Inferior parietal cortex (tissue), 1 donor: ENCODE results near the gene THADA.
"Not testable (repeated sequence)": the region's sequence is repeated elsewhere in the genome, so short reads cannot be mapped to it uniquely, and the experiment has no call there.

Source experiments
- DNase-seq: peaks from one replicate; pipeline ENCODE4 v3.0.0-alpha.2; 2016; ENCODE audit errors: extremely low spot score

Gene THADA

GRCh38 chr2:43412114-43412753 lies 183.6 kb downstream of the THADA start:
- no peak for DNase-seq

GRCh38 chr2:43410055-43410604 lies 185.7 kb downstream of the THADA start:
- DNase-seq = no peak

DNA sequence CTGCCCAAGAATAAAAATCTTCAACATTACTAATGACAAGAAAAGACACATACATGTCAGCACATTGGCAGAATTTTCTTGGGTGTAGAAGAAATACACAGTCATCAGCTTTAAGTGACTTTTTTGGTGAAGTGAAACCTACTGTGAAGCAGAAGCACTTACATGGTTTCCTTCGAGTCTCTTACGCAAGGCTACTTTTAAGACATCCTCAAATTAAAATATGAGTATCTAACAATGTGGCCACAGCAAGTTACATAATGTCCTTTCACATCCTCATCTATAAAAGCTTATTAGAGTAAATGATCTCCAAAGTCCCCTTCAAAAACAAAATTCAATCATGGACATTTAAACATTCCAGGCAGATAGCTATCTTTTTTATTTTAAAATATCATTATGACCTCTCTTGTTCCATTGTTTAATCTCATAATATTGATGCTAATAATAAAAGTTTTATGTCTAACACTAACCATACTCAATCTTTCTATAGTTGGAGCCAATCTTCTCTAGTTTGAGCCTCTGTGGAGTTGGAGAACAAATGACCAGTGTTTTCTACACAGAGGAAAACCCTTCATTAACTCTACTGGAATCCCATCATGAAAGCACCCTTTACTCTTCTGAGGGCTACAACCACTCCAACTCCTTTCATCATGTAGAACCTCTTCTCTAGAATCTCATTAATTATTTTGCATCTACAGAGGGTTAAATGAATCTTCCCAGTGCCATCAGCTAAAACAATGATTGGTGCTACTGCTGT lies 187.3 kb downstream of the THADA start:
- DNase-seq = no peak

- DNase-seq = no peak
Observed at GRCh38 chr2:43407935-43408334, 187.9 kb downstream of the THADA start.

DNA sequence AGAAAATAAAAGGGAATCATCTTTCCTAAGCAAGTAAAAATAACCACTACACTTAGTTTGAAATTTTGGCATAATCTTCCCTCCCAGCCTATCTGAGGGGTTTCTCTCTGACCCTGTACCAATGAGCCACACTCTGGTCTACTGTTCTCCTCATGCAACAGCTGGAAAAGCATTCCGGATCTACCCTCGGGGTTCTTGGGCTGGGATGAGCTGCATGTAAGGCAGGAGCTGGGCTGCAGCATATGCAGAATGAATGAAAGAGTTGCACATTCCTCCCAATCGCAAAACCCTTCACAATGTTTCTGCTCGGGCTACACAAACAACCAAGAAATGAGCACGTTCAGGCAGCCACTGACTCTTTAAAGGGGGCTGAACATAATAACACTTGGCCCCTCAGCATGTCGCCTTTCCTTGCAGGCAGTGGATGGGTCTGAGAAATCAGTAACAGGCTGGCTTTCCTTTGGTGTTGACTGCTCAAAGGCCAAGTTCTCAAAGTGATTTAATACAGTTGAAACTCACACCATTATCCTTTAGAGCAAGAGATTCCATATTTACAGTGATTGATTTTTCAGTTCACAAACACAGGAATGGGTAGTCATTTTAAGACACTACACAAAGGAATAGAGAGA lies 189.1 kb downstream of the THADA start:
- no peak for DNase-seq

DNA sequence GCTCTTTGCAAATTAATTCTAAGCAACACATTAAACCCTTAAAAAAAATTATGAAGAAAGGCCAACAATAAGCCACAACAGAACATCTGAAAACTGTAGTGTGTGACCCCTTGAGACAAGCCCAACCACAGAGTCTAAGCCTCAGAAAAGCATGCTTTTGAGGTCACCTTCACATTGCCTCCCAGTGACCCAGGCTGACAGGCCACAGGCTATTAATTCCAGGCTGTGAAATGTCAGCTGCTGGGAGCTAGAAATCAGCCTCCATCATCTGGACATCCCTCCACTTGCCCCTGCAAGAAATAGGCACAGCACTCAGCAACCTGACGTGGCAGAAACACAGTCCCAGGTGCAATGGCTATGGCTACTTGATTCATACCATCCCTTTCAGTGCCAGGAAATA lies 190.0 kb downstream of the THADA start:
- no peak for DNase-seq

GRCh38 chr2:43402452-43402937 lies 193.3 kb downstream of the THADA start:
- peak; percentile 53 for DNase-seq

- peak; percentile 29 for DNase-seq
Observed at GRCh38 chr2:43402002-43402401, 193.8 kb downstream of the THADA start.

- no peak for DNase-seq
Observed at GRCh38 chr2:43400508-43400907, 195.3 kb downstream of the THADA start.

GRCh38 chr2:43399515-43400264 lies 196.1 kb downstream of the THADA start:
- DNase-seq = no peak

DNA sequence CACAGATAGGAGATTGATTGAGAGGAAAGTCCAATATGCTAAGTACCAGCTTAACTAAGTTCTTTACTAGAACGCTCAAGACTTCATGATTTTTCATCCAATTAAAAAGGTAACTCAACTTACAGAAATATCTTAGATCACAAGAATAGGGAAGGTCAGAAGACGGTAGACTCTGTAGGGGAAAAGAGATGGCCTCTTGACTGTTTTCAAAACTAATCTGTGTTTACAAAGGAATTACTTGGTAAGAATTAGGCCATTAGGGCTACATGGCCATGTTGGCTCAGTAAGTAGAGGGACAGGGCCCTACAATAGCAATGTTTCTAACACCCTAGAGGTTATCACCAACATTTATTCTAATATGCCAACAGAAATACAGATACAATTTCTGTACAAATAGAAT lies 196.7 kb downstream of the THADA start:
- no peak for DNase-seq

DNA sequence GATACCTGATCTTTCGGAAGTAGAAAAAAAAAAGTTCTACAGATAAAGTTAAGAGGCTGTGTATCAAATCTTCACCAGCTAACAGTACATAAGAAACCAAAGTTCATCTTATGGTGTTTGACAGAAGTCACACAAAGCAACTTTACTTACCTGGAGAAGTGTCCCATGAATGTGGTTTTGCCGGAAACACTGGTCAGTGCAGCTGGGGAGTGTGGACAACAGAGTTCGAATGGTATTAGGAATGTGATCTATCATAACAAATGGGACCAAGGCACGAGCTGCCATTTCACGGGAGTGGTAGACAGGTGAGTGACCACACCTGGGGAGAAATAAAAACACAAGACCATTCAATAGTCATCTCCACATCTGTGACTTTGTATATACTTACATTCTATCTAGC lies 198.0 kb downstream of the THADA start:
- no peak for DNase-seq

DNA sequence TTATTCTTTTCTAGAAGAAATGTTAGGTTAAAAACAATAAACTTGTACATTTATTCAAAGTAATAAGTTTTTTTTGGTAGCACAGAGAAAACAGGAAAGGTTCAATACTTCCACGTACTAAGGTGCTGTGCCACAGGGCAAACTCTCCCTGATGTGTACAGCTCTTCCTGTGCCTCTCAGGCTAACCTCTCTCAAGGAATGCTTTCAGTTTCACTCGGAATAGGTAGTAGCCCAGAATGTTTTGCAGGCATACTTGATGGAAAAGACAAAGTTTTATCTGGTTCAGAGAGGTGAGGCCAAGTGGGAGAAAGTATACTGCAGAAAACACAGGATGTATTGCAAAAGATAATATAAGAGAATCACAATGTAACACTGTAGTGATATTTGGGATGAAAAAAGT lies 198.4 kb downstream of the THADA start:
- DNase-seq = no peak

DNA sequence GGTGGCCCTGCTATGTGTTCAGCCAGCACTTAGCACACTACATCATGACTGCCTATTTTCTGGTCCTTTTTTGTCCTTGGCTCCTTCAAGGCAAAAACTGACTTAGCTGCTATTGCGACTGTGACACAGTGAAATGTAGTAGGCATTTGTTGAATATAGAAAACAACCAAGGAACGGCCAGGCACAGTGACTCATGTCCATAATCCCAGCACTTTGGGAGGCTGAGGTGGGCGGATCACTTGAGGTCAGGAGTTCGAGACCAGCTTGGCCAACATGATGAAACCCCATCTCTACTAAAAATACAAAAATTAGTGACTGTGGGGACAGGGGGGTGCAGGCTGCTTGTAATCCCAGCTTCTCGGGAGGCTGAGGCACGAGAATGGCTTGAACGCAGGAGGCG lies 199.5 kb downstream of the THADA start:
- not testable (repeated sequence) for DNase-seq

- DNase-seq = no peak
Observed at GRCh38 chr2:43393918-43394317, 201.9 kb downstream of the THADA start.

- DNase-seq = peak; percentile 43
Observed at GRCh38 chr2:43391878-43392215, 204.0 kb downstream of the THADA start.

DNA sequence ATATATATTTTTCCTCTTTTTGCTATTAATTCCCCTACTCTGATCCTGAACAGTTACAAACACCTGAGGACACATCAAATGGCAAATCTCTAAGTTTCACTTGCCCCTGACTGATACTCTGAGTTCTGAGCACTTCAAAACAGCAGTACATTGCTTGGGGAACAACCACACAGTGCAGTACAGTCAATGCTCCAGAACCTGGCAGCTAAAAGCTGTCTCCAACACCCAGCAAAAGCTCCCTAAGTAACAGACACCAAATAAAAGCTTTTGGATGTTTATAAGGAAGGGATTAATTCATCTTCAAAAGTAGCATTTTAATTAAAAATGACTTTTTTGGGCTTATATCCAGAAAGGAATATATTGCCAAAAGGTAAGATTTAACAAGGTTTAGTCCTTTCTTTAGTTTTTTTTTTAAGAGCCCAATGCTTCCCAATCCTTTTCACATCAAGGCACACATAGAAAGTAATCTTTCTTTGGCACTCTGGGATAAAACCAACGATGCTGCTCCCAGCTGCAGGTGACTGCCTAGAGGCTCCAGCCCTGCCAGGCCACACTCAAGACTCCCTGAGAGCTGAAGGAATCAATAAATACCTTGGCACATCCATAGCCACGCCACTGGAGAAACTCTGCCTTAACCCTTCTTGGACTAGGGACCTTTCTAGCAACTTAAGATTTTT lies 204.5 kb downstream of the THADA start:
- no peak for DNase-seq

- no peak for DNase-seq
Observed at GRCh38 chr2:43389581-43390466, 206.0 kb downstream of the THADA start.

- no peak for DNase-seq
Observed at GRCh38 chr2:43388371-43388770, 207.5 kb downstream of the THADA start.
